H1 (cell line): Measurements from ENCODE around the gene FOXN3.

Experiments
- BRCA1 ChIP-seq: IDR thresholded peaks from 2 replicates; pipeline ENCODE4 v1.6.1; 2012; ENCODE audit warnings: low read depth, low read length, improper control_type of control experiment
- CHD1 ChIP-seq: IDR thresholded peaks from 2 replicates; pipeline ENCODE4 v1.6.1; 2012; ENCODE audit warnings: low read depth, low read length, improper control_type of control experiment
- CHD2 ChIP-seq: IDR thresholded peaks from 2 replicates; pipeline ENCODE4 v1.6.1; 2012; ENCODE audit warnings: low read length, improper control_type of control experiment
- CTCF ChIP-seq, 3 experiments: IDR thresholded peaks; 1 replicate in 2 of 3; 2 replicates in 1 of 3; pipeline versions ENCODE4 v1.5.1 to v1.6.1; 2011; ENCODE audit warnings: low read length in 3 of 3, mild to moderate bottlenecking in 3 of 3, inconsistent platforms in 2 of 3, low read depth in 1 of 3, moderate library complexity in 1 of 3; ENCODE audit not compliant: insufficient read depth in 1 of 3; ENCODE audit errors: control extremely low read depth in 1 of 3
- EZH2 ChIP-seq: fragments of 200-600 bp; sonication (generic); IDR thresholded peaks from 2 replicates; pipeline ENCODE4 v1.7.1; 2012; ENCODE audit warnings: low read depth, mild to moderate bottlenecking, moderate library complexity, low read length, inconsistent platforms; ENCODE audit not compliant: severe bottlenecking
- KDM1A ChIP-seq: fragments of 200-600, 300-600 bp; sonication (generic); IDR thresholded peaks from 2 replicates; pipeline ENCODE4 v1.7.1; 2016; ENCODE audit warnings: mild to moderate bottlenecking, low read length, borderline replicate concordance
- POLR2AphosphoS5 ChIP-seq: IDR thresholded peaks from 2 replicates; pipeline ENCODE4 v1.6.1; 2011; ENCODE audit warnings: low read depth, low read length
- RAD21 ChIP-seq, 2 experiments: IDR thresholded peaks in 1 of 2; conservative IDR thresholded peaks in 1 of 2; 2 replicates each; pipeline ENCODE4 v1.6.1; 2011; ENCODE audit warnings: low read depth in 2 of 2, low read length in 2 of 2, improper control_type of control experiment in 1 of 2, inconsistent platforms in 1 of 2, mild to moderate bottlenecking in 1 of 2, moderate library complexity in 1 of 2
- SIN3A ChIP-seq, 2 experiments: IDR thresholded peaks in 1 of 2; conservative IDR thresholded peaks in 1 of 2; 2 replicates each; pipeline ENCODE4 v1.6.1; 2011 to 2012; ENCODE audit warnings: low read length in 2 of 2, improper control_type of control experiment in 1 of 2, low read depth in 1 of 2, mild to moderate bottlenecking in 1 of 2
- SP1 ChIP-seq: IDR thresholded peaks from 2 replicates; pipeline ENCODE4 v1.6.1; 2011; ENCODE audit warnings: low read depth, low read length
- SRF ChIP-seq: IDR thresholded peaks from 2 replicates; pipeline ENCODE4 v1.6.1; 2011; ENCODE audit warnings: mild to moderate bottlenecking, low read depth, low read length, moderate library complexity
- TAF1 ChIP-seq: IDR thresholded peaks from 2 replicates; pipeline ENCODE4 v1.6.1; 2011; ENCODE audit warnings: mild to moderate bottlenecking, low read depth, low read length
- YY1 ChIP-seq: IDR thresholded peaks from 2 replicates; pipeline ENCODE4 v1.6.1; 2011; ENCODE audit warnings: low read depth, mild to moderate bottlenecking, low read length

- TF ChIP-seq CTCF (IDR thresholded peaks at IDR 0.05; ENCODE audit: control extremely low read depth in 1 of 3, insufficient read depth in 1 of 3, low read depth in 1 of 3, low read length in 3 of 3): no peak
- TF ChIP-seq RAD21 (IDR thresholded peaks at IDR 0.05 in 1 of 2, conservative IDR thresholded peaks at IDR 0.05 in 1 of 2; ENCODE audit: low read depth in 2 of 2, low read length in 2 of 2): no peak
- TF ChIP-seq CHD1: no peak
- TF ChIP-seq POLR2AphosphoS5: no peak
- no peak for TF ChIP-seq SRF
- TF ChIP-seq BRCA1: no peak
- no peak for TF ChIP-seq TAF1
- no peak for TF ChIP-seq CHD2
- TF ChIP-seq SP1: no peak
- no peak for TF ChIP-seq YY1
- no peak for TF ChIP-seq EZH2
- TF ChIP-seq KDM1A: no peak
- TF ChIP-seq SIN3A (conservative IDR thresholded peaks at IDR 0.05 in 1 of 2, IDR thresholded peaks at IDR 0.05 in 1 of 2; ENCODE audit: low read depth in 1 of 2, low read length in 2 of 2): no peak
Measured at GRCh38 chr14:89350152-89350551, 66.9 kb downstream of the FOXN3 start.
